ENCODE results near the gene SCGB1D2.

SCGB1D2 gene

GRCh38 chr11:62223095-62223494 lies 18.9 kb upstream of the SCGB1D2 start:
- Histone ChIP-seq H3K36me3 (ENCODE audit: control insufficient read depth, insufficient read depth, low read length) (no peaks in the 10 kb centered on the region), H3K27me3 (replicated peaks; ENCODE audit: control insufficient read depth, insufficient read depth, low read length) (no peaks in the 10 kb centered on the region), H3K4me3 (replicated peaks; ENCODE audit: low read depth, low read length) (no peak overlapping the region)
- no peak for TF ChIP-seq CTCF (IDR thresholded peaks at IDR 0.05; ENCODE audit: insufficient read depth, low read length, poor library complexity, severe bottlenecking)
- DNase-seq (ENCODE audit: extremely low read depth, insufficient read length), result no peak

- no peaks in the 10 kb centered on the region for H3K36me3 ChIP-seq (ENCODE audit: control insufficient read depth, insufficient read depth, low read length)
- no peak for DNase-seq (ENCODE audit: extremely low read depth, insufficient read length)
- H3K4me3 ChIP-seq (replicated peaks; ENCODE audit: low read depth, low read length), result no peak overlapping the region
- peaks cover 1% of the 10 kb centered on the region; the same call in 1 of the 2 replicates for H3K27me3 ChIP-seq (replicated peaks; ENCODE audit: control insufficient read depth, insufficient read depth, low read length)
- peak; percentile 30 for TF ChIP-seq CTCF (IDR thresholded peaks at IDR 0.05; ENCODE audit: insufficient read depth, low read length, poor library complexity, severe bottlenecking)
Observed at GRCh38 chr11:62233730-62234129, 8.3 kb upstream of the SCGB1D2 start.

- no peak for TF ChIP-seq CTCF (IDR thresholded peaks at IDR 0.05; ENCODE audit: insufficient read depth, low read length, poor library complexity, severe bottlenecking)
- H3K27me3 ChIP-seq (replicated peaks; ENCODE audit: control insufficient read depth, insufficient read depth, low read length), result peaks cover 2% of the 10 kb centered on the region; the same call in 1 of the 2 replicates
- no peaks in the 10 kb centered on the region for H3K36me3 ChIP-seq (ENCODE audit: control insufficient read depth, insufficient read depth, low read length)
- no peak overlapping the region for H3K4me3 ChIP-seq (replicated peaks; ENCODE audit: low read depth, low read length)
- DNase-seq (ENCODE audit: extremely low read depth, insufficient read length), result no peak
Observed at GRCh38 chr11:62236187-62236586, 5.9 kb upstream of the SCGB1D2 start.

GRCh38 chr11:62237499-62237898 lies 4.5 kb upstream of the SCGB1D2 start:
- TF ChIP-seq CTCF (IDR thresholded peaks at IDR 0.05; ENCODE audit: insufficient read depth, low read length, poor library complexity, severe bottlenecking), result no peak
- no peaks in the 10 kb centered on the region for H3K36me3 ChIP-seq (ENCODE audit: control insufficient read depth, insufficient read depth, low read length)
- no peak overlapping the region for H3K4me3 ChIP-seq (replicated peaks; ENCODE audit: low read depth, low read length)
- peaks cover 2% of the 10 kb centered on the region; the same call in 1 of the 2 replicates for H3K27me3 ChIP-seq (replicated peaks; ENCODE audit: control insufficient read depth, insufficient read depth, low read length)
- DNase-seq (ENCODE audit: extremely low read depth, insufficient read length), result no peak

GRCh38 chr11:62238151-62238550 lies 3.9 kb upstream of the SCGB1D2 start:
- Histone ChIP-seq H3K4me3 (replicated peaks; ENCODE audit: low read depth, low read length) (no peak overlapping the region), H3K36me3 (ENCODE audit: control insufficient read depth, insufficient read depth, low read length) (no peaks in the 10 kb centered on the region), H3K27me3 (replicated peaks; ENCODE audit: control insufficient read depth, insufficient read depth, low read length) (peaks cover 2% of the 10 kb centered on the region; the same call in 1 of the 2 replicates)
- no peak for TF ChIP-seq CTCF (IDR thresholded peaks at IDR 0.05; ENCODE audit: insufficient read depth, low read length, poor library complexity, severe bottlenecking)
- no peak for DNase-seq (ENCODE audit: extremely low read depth, insufficient read length)

GRCh38 chr11:62241095-62241494 lies 944 bp upstream of the SCGB1D2 start:
- H3K27me3 ChIP-seq (replicated peaks; ENCODE audit: control insufficient read depth, insufficient read depth, low read length), result 0 out of 2 replicates have a peak, but pooled peaks cover 2% of the 10 kb centered on the region
- DNase-seq (ENCODE audit: extremely low read depth, insufficient read length), result no peak
- H3K36me3 ChIP-seq (ENCODE audit: control insufficient read depth, insufficient read depth, low read length), result no peaks in the 10 kb centered on the region
- no peak overlapping the region for H3K4me3 ChIP-seq (replicated peaks; ENCODE audit: low read depth, low read length)
- no peak for TF ChIP-seq CTCF (IDR thresholded peaks at IDR 0.05; ENCODE audit: insufficient read depth, low read length, poor library complexity, severe bottlenecking)
